Uterus (tissue), 4 donors: ENCODE data around the gene NET1. TPM values are rescaled to one million over a fixed set of nuclear protein-coding genes. Genes with fewer than 3 reads are reported as not detected.

ENCODE experiments used
- DNase-seq, 2 donors: peaks; one replicate each; pipeline ENCODE4 v3.0.0-alpha.2; 2019 to 2020
- H3K27ac ChIP-seq, 2 donors: fragments of 200-600 bp; sonication (generic); 1 replicate in 1 of 2; 2 replicates in 1 of 2; pipeline ENCODE4 v1.5.1; 2016 to 2018
- H3K27me3 ChIP-seq, 2 donors: fragments of 200-600 bp; sonication (generic); one replicate each; pipeline ENCODE4 v1.5.1; 2018 to 2019; ENCODE audit warnings: control low read depth in 1 of 2
- H3K36me3 ChIP-seq, 2 donors: fragments of 200-600 bp; sonication (generic); one replicate each; pipeline ENCODE4 v1.5.1; 2019; ENCODE audit warnings: control low read depth in 1 of 2
- H3K4me1 ChIP-seq, 2 donors: fragments of 200-600 bp; sonication (generic); one replicate each; pipeline ENCODE4 v1.5.1; 2018 to 2019; ENCODE audit warnings: control low read depth in 1 of 2
- H3K4me3 ChIP-seq, 2 donors: fragments of 200-600 bp; sonication (generic); 1 replicate in 1 of 2; 2 replicates in 1 of 2; pipeline ENCODE4 v1.5.1; 2018 to 2019; ENCODE audit warnings: mild to moderate bottlenecking in 1 of 2
- H3K9me3 ChIP-seq, 2 donors: fragments of 200-600 bp; sonication (generic); one replicate each; pipeline ENCODE4 v1.5.1; 2019; ENCODE audit warnings: control low read depth in 1 of 2
- CTCF ChIP-seq, 4 experiments: fragments of 200-600 bp in 2 of 4; fragments of 450-650 bp in 2 of 4; sonication (generic) in 2 of 4; IDR thresholded peaks; one replicate each; pipeline ENCODE4 v1.5.1; 2016 to 2019; ENCODE audit warnings: antibody characterized with exemption in 4 of 4, mild to moderate bottlenecking in 2 of 4, moderate library complexity in 1 of 4
- POLR2A ChIP-seq, 2 donors: fragments of 450-650 bp; IDR thresholded peaks; one replicate each; pipeline ENCODE4 v1.6.1; 2016; ENCODE audit warnings: antibody characterized with exemption in 2 of 2, mild to moderate bottlenecking in 1 of 2, moderate library complexity in 1 of 2
- intact Hi-C: fragments of 100-400 bp; cut with DNase I; formaldehyde crosslinking; loops from one replicate; pipeline ENCODE4 v1.15.1; 2023; ENCODE audit warnings: low total_unique reads
- total RNA-seq, 4 donors: library from RNA; depleted of rRNA in 3 of 4; stranded (reverse); fragments of >200 nt in 3 of 4; gene quantifications; one replicate each; pipeline versions ENCODE4 v1.1.0 to v1.2.4, GENCODE V29; 2014 to 2023
- donor health status: DM: yes; HTN: yes; CAD: no.

Gene NET1
- total RNA-seq, 4 donors from 2014 or later = 21.0 to 126 (median 87.0) TPM

GRCh38 chr10:5461914-5462840 is 49.8 kb downstream of the NET1 start:
- no peaks in the 10 kb centered on the region for H3K36me3 ChIP-seq
- H3K4me1 ChIP-seq = peaks cover 0 to 3% of the 10 kb centered on the region in 2 donors
- H3K4me3 ChIP-seq = no peak overlapping the region
- no peaks in the 10 kb centered on the region for H3K9me3 ChIP-seq
- DNase-seq = no peak
- TF ChIP-seq CTCF (IDR thresholded peaks at IDR 0.05) = no peak
- TF ChIP-seq POLR2A (IDR thresholded peaks at IDR 0.05) = no peak
- no peak overlapping the region for H3K27ac ChIP-seq
- intact Hi-C loops = no loop called here
- H3K27me3 ChIP-seq = no peaks in the 10 kb centered on the region

GRCh38 chr10:5462841-5463293 is 50.5 kb downstream of the NET1 start:
- Histone ChIP-seq H3K27ac (no peak overlapping the region), H3K4me3 (no peak overlapping the region), H3K27me3 (no peaks in the 10 kb centered on the region), H3K4me1 (peaks cover 0 to 3% of the 10 kb centered on the region in 2 donors), H3K9me3 (no peaks in the 10 kb centered on the region), H3K36me3 (no peaks in the 10 kb centered on the region)
- TF ChIP-seq POLR2A (IDR thresholded peaks at IDR 0.05) (no peak), CTCF (IDR thresholded peaks at IDR 0.05) (no peak)
- intact Hi-C loops = no loop called here
- DNase-seq = no peak

- no peak overlapping the region for H3K4me3 ChIP-seq
- peaks cover 0 to 6% of the 10 kb centered on the region in 2 donors for H3K9me3 ChIP-seq
- intact Hi-C loops = no loop called here
- no peak overlapping the region for H3K27ac ChIP-seq
- H3K36me3 ChIP-seq = no peaks in the 10 kb centered on the region
- TF ChIP-seq POLR2A (IDR thresholded peaks at IDR 0.05) = no peak
- no peak for TF ChIP-seq CTCF (IDR thresholded peaks at IDR 0.05)
- no peak for DNase-seq
- H3K4me1 ChIP-seq = peaks cover 0 to 3% of the 10 kb centered on the region in 2 donors
- no peaks in the 10 kb centered on the region for H3K27me3 ChIP-seq
Measured at GRCh38 chr10:5464546-5464945, 52.2 kb downstream of the NET1 start.

GRCh38 chr10:5465976-5466450 is 53.7 kb downstream of the NET1 start:
- H3K9me3 ChIP-seq = peaks cover 0 to 6% of the 10 kb centered on the region in 2 donors
- no peak for DNase-seq
- intact Hi-C loops = no loop called here
- H3K4me3 ChIP-seq = no peak overlapping the region
- TF ChIP-seq POLR2A (IDR thresholded peaks at IDR 0.05) (no peak), CTCF (IDR thresholded peaks at IDR 0.05) (no peak)
- H3K4me1 ChIP-seq = peaks cover 0 to 3% of the 10 kb centered on the region in 2 donors
- H3K36me3 ChIP-seq = no peaks in the 10 kb centered on the region
- peak overlapping the region; percentile 61 to 75 for H3K27ac ChIP-seq
- H3K27me3 ChIP-seq = no peaks in the 10 kb centered on the region
